Epidermal melanocyte (primary cell): ENCODE data around the gene ZNF75A.

ENCODE experiments used
- DNase-seq: peaks from one replicate; pipeline ENCODE4 v3.0.0; 2011; ENCODE audit warnings: low spot score; ENCODE audit not compliant: insufficient read length

ZNF75A gene

GRCh38 chr16:3285131-3285530 is 20.2 kb upstream of the ZNF75A start:
- DNase-seq = no peak

DNA sequence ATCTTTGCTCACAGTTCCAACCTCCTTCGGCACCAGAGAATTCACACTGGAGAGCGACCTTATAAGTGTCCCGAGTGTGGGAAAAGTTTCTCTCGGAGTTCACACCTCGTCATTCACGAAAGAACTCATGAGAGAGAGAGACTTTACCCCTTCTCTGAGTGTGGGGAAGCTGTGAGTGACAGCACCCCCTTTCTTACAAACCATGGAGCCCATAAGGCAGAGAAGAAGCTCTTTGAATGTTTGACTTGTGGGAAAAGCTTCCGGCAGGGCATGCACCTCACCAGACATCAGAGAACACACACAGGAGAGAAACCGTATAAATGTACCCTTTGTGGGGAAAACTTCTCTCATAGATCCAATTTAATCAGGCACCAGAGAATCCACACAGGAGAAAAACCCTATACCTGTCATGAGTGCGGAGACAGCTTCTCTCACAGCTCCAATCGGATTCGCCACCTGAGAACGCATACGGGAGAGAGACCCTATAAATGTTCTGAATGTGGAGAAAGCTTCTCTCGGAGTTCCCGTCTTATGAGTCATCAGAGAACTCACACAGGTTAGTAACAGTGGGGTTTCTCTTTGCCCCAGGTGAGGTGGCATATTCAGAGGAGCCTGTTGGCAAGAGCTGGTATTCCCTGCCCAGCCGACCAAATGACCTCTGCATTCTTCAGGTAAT is 15.2 kb upstream of the ZNF75A start:
- no peak for DNase-seq

DNA sequence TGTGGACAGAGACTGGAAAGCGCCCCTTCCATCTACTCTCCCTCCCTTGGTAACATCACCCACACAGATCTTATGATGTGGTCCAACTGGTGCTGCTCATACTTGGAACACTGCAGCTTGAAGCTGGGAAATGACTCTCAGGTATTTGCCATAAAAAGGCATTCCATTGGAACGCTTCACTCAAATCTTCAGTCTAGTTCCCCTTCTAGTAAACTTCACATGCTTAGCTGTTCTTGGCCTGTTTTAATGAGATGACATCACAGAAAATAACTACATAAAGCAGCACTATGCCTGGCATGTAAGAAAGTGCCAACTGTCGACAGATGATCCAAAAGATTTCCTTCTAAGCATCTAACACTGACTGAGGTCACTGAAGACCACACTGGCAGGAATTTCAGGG is 12.7 kb upstream of the ZNF75A start:
- no peak for DNase-seq

- DNase-seq = no peak
Measured at GRCh38 chr16:3295209-3295608, 10.1 kb upstream of the ZNF75A start.

GRCh38 chr16:3295783-3296182 is 9.5 kb upstream of the ZNF75A start:
- no peak for DNase-seq

DNA sequence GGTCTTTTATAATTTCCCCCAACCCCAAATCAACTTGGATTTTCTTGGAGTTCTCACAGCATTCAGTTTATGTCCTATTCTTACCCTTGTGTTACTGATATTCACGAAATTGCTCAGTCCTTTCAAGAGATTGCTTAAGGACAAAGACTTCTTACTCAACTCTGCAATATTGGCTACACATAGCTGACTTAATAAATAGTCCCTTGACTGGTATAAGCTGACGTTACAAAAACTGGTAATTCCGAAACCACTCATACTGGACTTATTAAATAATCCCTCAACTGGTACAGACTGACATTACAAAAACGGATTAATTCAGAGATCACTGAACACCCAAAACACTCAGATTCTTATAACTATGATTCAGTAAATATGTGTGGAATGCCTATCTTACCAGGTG is 927 bp upstream of the ZNF75A start:
- no peak for DNase-seq

DNA sequence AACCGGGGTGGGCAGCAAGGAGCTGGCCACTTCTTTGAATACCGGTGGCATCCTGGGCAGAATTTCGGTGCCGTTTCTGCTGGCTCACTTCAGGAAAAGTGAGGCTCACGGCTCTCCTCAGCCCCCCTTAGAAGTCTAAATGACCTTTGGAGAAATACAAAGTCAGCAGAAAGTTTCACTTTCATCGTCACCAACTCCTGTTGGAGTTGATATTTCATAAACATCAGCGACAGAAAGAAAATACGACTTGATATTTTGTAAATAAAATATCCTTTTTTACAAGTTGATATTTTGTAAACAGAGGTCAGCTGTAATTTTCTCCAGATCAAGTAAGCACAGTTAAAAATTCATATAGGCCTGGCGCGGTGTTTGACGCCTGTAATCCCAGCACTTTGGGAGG is 781 bp downstream of the ZNF75A start:
- DNase-seq = no peak

DNA sequence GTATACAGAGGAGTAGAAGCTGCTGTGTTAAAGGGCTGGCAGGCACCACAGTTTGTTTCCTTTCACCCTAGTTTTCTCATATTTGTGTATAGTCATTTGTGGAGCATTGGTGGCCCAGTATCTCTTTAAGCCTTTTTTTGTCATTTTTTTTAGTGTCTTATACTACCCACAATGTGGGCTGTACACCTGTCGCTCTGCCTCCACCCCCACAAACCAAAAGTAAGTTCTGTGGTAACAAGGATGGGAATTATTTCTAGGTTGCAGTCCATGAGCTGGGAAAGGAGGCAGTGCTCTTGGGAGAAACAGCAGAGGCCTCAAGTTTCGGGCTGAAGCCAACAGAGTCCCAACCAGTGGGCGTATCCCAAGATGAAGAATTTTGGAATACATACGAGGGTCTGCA is 6.2 kb downstream of the ZNF75A start:
- no peak for DNase-seq

GRCh38 chr16:3317315-3317999 is 12.2 kb downstream of the ZNF75A start:
- no peak for DNase-seq

- no peak for DNase-seq
Measured at GRCh38 chr16:3321816-3322215, 16.5 kb downstream of the ZNF75A start.

DNA sequence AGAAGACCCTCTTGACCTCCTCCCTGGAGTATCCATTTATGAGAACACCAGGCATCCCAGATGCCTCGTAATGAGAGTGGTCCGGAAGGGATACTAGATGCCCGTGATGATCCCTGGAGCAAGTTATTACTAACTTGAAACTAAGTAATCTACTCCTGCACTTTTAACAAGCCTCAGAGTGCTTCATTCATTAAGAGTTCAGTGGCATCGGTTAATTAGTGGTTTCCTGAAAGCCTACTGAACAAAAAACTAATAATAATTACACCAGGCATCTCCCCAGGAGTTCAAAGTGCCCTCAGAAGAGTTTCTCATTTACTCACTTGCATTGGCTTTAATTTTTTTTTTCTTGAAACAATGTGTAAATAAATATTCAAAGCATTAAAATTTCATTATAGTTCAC is 22.2 kb downstream of the ZNF75A start:
- DNase-seq = no peak

DNA sequence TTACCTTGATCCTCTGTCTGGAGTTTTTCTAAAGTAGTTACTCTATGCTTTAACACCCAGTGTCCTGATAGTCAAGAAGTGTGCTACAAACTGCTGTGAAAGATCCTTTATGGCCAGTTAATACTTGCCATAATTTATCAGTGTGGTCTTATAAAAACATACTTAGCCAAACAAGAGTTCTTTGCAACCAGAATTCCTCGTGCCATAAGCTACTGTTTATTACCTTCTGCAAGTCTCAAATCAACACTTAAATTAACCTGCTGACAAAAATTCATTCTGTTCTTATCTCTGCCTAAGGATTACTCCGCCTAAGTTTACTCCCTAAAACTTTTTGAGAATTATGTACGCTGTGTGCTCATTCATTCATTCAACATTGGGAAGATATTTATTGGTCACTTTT is 22.8 kb downstream of the ZNF75A start:
- no peak for DNase-seq

- DNase-seq = no peak
Measured at GRCh38 chr16:3328643-3329042, 23.3 kb downstream of the ZNF75A start.

GRCh38 chr16:3346041-3346440 is 40.7 kb downstream of the ZNF75A start:
- DNase-seq = no peak

GRCh38 chr16:3347586-3347985 is 42.3 kb downstream of the ZNF75A start:
- DNase-seq = no peak

- DNase-seq = no peak
Measured at GRCh38 chr16:3348547-3349167, 43.4 kb downstream of the ZNF75A start.

DNA sequence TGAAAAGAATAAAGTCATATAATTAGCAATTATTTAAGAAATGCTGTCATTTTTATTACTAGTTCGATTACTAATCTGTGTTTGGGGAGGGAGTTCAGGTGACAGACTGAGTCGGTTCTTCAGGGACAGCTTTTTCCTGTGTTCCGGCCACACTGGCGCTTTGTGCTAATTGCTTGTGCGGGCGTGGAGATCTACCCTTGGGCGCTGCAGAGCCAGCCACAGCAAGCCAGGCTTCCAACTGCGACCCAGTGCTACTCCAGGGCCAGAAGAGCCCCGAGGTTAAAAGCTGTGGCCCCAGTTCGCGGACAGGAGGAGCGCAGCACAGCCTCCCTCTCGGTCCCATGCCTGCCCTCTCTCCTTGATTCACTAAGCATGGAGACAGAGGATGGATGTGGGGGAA is 43.9 kb downstream of the ZNF75A start:
- DNase-seq = no peak

DNA sequence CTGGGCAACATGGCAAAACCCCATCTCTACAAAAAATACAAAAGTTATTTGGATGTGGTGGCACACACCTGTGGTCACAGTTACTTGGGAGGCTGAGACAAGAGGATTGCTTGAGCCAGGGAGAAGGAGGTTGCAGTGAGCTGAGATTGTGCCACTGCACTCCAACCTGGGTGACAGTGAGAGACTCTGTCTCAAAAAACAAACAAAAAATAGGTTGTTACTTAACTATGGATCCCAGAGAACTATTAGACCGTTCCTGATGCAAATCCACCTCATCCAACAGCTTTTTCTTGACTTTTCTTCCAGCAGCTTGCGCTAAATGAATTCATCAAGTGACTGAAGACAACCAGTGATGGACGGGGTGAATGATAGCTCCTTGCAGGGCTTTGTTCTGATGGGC is 50.3 kb downstream of the ZNF75A start, which contains the start of gene OR2C1:
Gene OR2C1, plus strand, starts transcription at position 301 of the 400 bp plus-strand sequence. Its CDS starts 52 bp downstream, at position 353.
- no peak for DNase-seq

- no peak for DNase-seq
Measured at GRCh38 chr16:3356118-3356517, 50.8 kb downstream of the ZNF75A start.

DNA sequence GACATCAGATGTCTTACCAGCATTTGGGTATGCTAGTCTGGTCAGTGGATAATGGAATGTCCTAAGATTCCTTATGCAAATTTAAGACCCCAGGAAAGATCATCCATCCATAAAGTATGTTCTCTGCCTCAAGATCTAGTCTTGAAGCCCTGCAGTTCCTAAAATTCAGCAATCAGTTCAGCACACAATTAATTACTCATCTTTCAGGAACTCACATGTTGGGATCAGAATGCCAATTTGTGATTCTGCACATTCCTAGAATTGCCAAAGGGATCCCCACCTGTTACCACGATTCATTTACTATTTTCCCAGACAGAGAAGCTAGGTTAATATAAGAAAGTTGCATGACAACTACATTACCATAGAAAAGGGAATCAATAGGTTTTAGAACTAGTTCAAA is 53.6 kb downstream of the ZNF75A start:
- DNase-seq = no peak

DNA sequence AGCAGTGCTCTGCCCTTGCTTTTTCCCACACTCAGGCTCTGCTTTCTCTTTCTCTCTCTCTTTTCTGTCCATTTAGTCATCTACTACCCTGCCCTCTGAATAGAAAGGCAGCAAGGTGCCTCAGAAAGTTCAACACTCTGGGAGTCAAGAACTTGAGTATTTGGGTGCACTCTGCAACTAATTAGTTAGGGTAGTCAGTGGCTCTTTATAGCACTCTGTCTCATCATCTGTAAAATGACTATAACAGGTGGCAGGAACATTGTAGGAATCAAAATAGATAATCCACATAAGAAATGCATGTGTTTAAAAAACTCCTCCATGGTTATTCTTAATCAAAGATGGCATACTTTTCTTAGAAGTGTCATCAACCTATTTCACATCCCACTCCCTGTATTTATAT is 57.6 kb downstream of the ZNF75A start:
- no peak for DNase-seq

GRCh38 chr16:3363793-3364192 is 58.5 kb downstream of the ZNF75A start:
- no peak for DNase-seq
